Measurements from ENCODE around the gene TRNP1. TPM values are rescaled to one million over a fixed set of nuclear protein-coding genes. Genes with fewer than 3 reads are reported as not detected.
A peak's percentile ranks its signal among the peaks of the same experiment; 100 is the strongest.
"Not testable (repeated sequence)": the region's sequence is repeated elsewhere in the genome, so short reads cannot be mapped to it uniquely, and the experiment has no call there.

The TRNP1 gene
- total RNA-seq, 8 experiments from 2014 or later, result 4.5 to 32.1 (median 15.9) TPM

DNA sequence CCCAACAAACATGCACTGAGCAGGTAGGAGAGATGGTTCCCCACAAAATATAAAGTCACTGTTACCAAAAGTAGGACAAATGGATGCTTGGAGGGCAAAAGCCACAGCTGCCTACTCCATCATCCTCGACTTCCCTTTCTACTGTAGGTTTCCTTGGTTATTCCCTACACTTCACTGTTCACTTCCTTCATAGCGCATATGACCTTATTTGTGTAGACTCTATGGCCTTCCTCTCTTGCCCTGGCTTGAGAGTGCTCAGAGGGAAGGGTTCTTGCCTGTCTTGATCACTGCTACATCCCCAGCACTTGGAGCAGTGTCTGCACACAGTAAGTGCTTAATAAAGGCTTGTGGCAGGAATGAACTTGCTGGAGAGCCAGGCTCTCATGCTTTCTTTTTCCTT is 14.6 kb upstream of the TRNP1 start:
- in situ Hi-C loops (cut with MboI; ENCODE audit: low pct_unique_long_range_greater_than_20kb in 2 of 9, low sequenced_read_pairs in 9 of 9, unreplicated experiment in 9 of 9), result loop anchor here in 1 of 9 experiments (10.0 kb wide), 1 partner anchor 64 kb away; the partner anchor contains the start of gene NR0B2
- H3K27ac ChIP-seq, result no peak overlapping the region
- no peak for ATAC-seq (replicated peaks in 6 of 8)
- 58 to 100% (median 72%) methylated on average over 1 to 2 of the region's 2 CpGs; no CpG with 5 or more reads in 2 of the 10 experiments for WGBS, 10 experiments
- H3K4me3 ChIP-seq, result no peak overlapping the region
- H3K4me1 ChIP-seq (replicated peaks in 1 of 2), result no peaks in the 10 kb centered on the region

DNA sequence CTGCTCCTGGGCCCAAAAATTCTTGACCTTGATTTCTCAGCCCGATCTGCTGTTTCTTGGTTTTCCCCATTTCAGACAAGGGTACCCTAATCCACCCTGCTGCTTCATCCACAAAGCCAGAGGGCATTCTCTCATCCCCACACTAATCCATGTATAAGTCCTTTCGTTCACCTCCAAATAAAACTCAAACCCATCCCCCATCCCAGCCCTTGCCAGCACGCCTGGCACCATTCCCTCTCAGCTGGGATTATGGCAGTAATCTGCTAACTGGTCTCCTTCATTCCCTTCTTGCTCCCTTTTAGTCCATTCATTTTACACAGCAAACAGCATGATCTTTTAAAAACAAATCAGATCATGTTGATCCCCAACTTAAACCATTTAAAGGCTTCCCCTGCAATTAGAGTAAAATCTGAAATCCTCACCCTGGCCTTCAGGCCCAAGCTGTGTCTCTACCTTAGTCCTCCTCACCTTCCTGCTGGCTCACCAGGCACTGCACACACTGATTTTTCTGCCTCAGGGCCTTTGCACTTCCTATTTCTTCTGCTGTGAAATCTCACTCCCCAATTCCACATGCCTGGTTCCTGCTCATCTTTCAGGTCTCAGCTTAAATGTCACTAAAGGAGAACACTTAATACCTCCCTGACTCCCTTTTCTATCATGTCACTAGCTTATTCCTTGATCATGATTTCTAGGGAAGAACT is 12.2 kb upstream of the TRNP1 start:
- no peak for ATAC-seq (replicated peaks in 6 of 8)
- 44 to 100% (median 69%) methylated on average over 1 to 3 of the region's 3 CpGs; no CpG with 5 or more reads in 2 of the 10 experiments for WGBS, 10 experiments
- no peaks in the 10 kb centered on the region for H3K4me1 ChIP-seq (replicated peaks in 1 of 2)
- in situ Hi-C loops (cut with MboI; ENCODE audit: low pct_unique_long_range_greater_than_20kb in 2 of 9, low sequenced_read_pairs in 9 of 9, unreplicated experiment in 9 of 9), result no loop called here
- no peak overlapping the region for H3K27ac ChIP-seq
- H3K4me3 ChIP-seq, result no peak overlapping the region

- in situ Hi-C loops (cut with MboI; ENCODE audit: low pct_unique_long_range_greater_than_20kb in 2 of 9, low sequenced_read_pairs in 9 of 9, unreplicated experiment in 9 of 9), result no loop called here
- ATAC-seq (replicated peaks in 6 of 8), result peak in 1 of 8 experiments; percentile 41
- H3K4me3 ChIP-seq, result no peak overlapping the region
- 22 to 83% (median 64%) methylated on average over 2 to 5 of the region's 5 CpGs; no CpG with 5 or more reads in 1 of the 10 experiments for WGBS, 10 experiments
- H3K27ac ChIP-seq, result no peak overlapping the region
- H3K4me1 ChIP-seq (replicated peaks in 1 of 2), result no peaks in the 10 kb centered on the region
Measured at GRCh38 chr1:26983863-26984262, 9.6 kb upstream of the TRNP1 start.

DNA sequence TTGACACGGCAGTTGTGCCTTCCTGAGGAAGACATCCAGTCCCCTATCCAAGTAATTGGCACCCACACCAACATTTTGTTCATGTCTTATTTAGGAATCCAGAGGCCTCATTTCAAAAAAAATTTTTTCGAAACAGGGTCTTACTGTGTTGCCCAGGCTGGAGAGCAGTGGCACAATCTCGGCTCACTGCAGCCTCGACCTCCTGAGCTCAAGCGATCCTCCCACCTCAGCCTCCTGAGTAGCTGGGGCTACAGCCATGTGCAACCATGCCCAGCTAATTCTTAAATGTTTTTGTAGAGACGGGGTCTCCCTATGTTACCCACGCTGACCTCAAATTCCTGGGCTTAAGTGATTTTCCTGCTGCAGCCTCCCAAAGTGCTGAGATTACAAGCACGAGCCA is 9.2 kb upstream of the TRNP1 start:
- no peak overlapping the region for H3K4me3 ChIP-seq
- in situ Hi-C loops (cut with MboI; ENCODE audit: low pct_unique_long_range_greater_than_20kb in 2 of 9, low sequenced_read_pairs in 9 of 9, unreplicated experiment in 9 of 9), result no loop called here
- H3K4me1 ChIP-seq (replicated peaks in 1 of 2), result no peaks in the 10 kb centered on the region
- ATAC-seq (replicated peaks in 6 of 8), result no peak
- 50 to 90% (median 73%) methylated on average over 1 to 8 of the region's 8 CpGs; no CpG with 5 or more reads in 2 of the 10 experiments for WGBS, 10 experiments
- H3K27ac ChIP-seq, result no peak overlapping the region

GRCh38 chr1:26986658-26987057 is 6.8 kb upstream of the TRNP1 start:
- ATAC-seq (replicated peaks in 6 of 8), result no peak
- in situ Hi-C loops (cut with MboI; ENCODE audit: low pct_unique_long_range_greater_than_20kb in 2 of 9, low sequenced_read_pairs in 9 of 9, unreplicated experiment in 9 of 9), result no loop called here
- Histone ChIP-seq H3K4me1 (replicated peaks in 1 of 2) (peaks cover 0 to 3% of the 10 kb centered on the region in 2 donors), H3K27ac (no peak overlapping the region), H3K4me3 (no peak overlapping the region)
- WGBS, 10 experiments, result 43 to 75% (median 60%) methylated on average over 1 to 2 of the region's 2 CpGs; no CpG with 5 or more reads in 6 of the 10 experiments

DNA sequence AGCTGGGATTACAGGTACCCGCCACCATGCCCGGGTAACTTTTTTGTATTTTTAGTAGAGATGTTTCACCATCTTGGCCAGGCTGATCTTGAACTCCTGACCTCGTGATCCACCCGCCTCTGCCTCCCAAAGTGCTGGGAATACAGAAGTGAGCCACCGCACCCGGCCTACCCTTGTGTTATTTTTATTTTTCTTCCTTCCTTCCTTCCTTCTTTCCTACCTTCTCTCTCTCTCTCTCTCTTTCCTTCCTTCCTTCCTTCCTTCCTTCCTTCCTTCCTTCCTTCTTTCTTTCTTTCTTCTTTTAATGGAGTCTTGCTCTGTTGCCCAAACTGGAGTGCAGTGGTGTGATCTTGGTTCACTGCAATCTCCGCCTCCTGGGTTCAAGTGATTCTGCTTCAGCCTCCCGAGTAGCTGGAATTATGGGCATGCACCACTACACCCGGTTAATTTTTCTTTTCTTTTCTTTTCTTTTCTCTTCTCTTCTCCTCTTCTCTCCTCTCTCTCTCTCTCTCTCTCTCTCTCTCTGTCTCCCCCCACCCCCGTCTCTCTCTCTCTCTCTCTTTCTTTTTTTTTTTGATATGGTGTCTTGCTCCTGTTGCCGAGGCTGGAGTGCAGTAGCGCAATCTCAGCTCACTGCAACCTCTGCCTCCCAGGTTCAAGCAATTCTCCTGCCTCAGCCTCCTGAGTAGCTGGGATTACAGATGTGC is 3.9 kb upstream of the TRNP1 start:
- H3K4me3 ChIP-seq; H3K4me1 ChIP-seq (replicated peaks in 1 of 2); in situ Hi-C loops (cut with MboI; ENCODE audit: low pct_unique_long_range_greater_than_20kb in 2 of 9, low sequenced_read_pairs in 9 of 9, unreplicated experiment in 9 of 9); ATAC-seq (replicated peaks in 6 of 8); H3K27ac ChIP-seq: not testable (repeated sequence)
- WGBS, 10 experiments, result 73 to 100% (median 77%) methylated on average over 2 to 11 of the region's 12 CpGs; no CpG with 5 or more reads in 2 of the 10 experiments

- WGBS, 10 experiments, result 10 to 100% (median 68%) methylated on average over 1 to 5 of the region's 10 CpGs; no CpG with 5 or more reads in 6 of the 10 experiments
- Histone ChIP-seq H3K4me1 (replicated peaks in 1 of 2) (peaks cover 9 to 13% of the 10 kb centered on the region in 2 donors), H3K27ac (no peak overlapping the region), H3K4me3 (no peak overlapping the region)
- in situ Hi-C loops (cut with MboI; ENCODE audit: low pct_unique_long_range_greater_than_20kb in 2 of 9, low sequenced_read_pairs in 9 of 9, unreplicated experiment in 9 of 9), result no loop called here
- ATAC-seq (replicated peaks in 6 of 8), result peak in 1 of 8 experiments; percentile 3
Measured at GRCh38 chr1:26991310-26992116, 2.0 kb upstream of the TRNP1 start.

- Histone ChIP-seq H3K4me1 (replicated peaks in 1 of 2) (peaks cover 13 to 24% of the 10 kb centered on the region in 2 donors), H3K4me3 (peak overlapping the region; percentile 46 to 85 (median 70)), H3K27ac (peak overlapping the region; percentile 36 to 50)
- in situ Hi-C loops (cut with MboI; ENCODE audit: low pct_unique_long_range_greater_than_20kb in 2 of 9, low sequenced_read_pairs in 9 of 9, unreplicated experiment in 9 of 9), result no loop called here
- WGBS, 10 experiments, result 0 to 7% (median 0%) methylated on average over 2 to 5 of the region's 97 CpGs; no CpG with 5 or more reads in 6 of the 10 experiments
- ATAC-seq (replicated peaks in 6 of 8), result peak in 7 of 8 experiments; percentile 3 to 25 (median 13)
Measured at GRCh38 chr1:26994020-26994786, 711 bp downstream of the TRNP1 start.

DNA sequence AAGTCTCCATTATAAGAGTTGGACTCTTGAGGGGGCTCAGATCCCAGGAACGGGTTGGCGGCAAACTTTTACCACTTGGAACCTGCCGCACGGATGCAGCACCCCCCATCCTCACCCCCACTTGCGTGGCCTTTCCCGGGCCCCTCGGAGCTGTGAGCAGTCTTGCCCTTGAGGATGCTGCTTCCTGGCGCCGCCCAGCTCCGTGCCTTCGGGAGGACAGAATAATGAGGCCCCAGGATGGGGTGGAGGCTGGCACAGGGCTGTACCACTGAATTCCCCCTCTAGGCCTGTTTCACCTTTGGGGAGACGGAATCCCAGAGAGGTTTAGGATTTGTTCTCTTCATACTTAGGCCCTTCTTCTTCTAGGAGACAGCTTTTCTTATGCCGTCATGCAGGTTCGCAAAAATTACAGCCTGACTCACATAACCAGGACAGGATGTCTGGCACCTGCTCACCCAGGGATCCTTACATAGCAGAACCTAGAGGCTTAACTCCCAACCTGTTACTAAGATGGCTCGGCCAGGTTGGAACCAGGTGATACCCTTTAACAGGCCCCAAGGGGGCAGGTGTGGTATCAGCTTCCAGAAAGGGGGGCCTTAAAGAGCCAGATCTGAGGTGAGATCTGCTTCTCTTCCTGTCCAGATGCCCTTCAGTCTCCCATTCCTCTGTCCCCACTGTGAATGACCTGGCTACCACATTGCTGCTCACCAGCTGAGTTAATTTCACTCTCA is 1.5 kb downstream of the TRNP1 start:
- Histone ChIP-seq H3K4me1 (replicated peaks in 1 of 2) (peaks cover 20 to 31% of the 10 kb centered on the region in 2 donors), H3K27ac (no peak overlapping the region), H3K4me3 (peak overlapping the region; percentile 46 to 85 (median 70))
- 10 to 50% (median 31%) methylated on average over 1 to 10 of the region's 15 CpGs; no CpG with 5 or more reads in 3 of the 10 experiments for WGBS, 10 experiments
- in situ Hi-C loops (cut with MboI; ENCODE audit: low pct_unique_long_range_greater_than_20kb in 2 of 9, low sequenced_read_pairs in 9 of 9, unreplicated experiment in 9 of 9), result no loop called here
- peak in 3 of 8 experiments; percentile 2 to 6 (median 4) for ATAC-seq (replicated peaks in 6 of 8)

- Histone ChIP-seq H3K4me1 (replicated peaks in 1 of 2) (peaks cover 30 to 42% of the 10 kb centered on the region in 2 donors), H3K27ac (no peak overlapping the region), H3K4me3 (no peak overlapping the region)
- ATAC-seq (replicated peaks in 6 of 8), result no peak
- 0 to 100% (median 90%) methylated on average over 1 of the region's 1 CpG; no CpG with 5 or more reads in 7 of the 10 experiments for WGBS, 10 experiments
- in situ Hi-C loops (cut with MboI; ENCODE audit: low pct_unique_long_range_greater_than_20kb in 2 of 9, low sequenced_read_pairs in 9 of 9, unreplicated experiment in 9 of 9), result no loop called here
Measured at GRCh38 chr1:26996024-26996423, 2.5 kb downstream of the TRNP1 start.

- Histone ChIP-seq H3K4me1 (replicated peaks in 1 of 2) (peaks cover 35 to 46% of the 10 kb centered on the region in 2 donors), H3K4me3 (no peak overlapping the region), H3K27ac (no peak overlapping the region)
- ATAC-seq (replicated peaks in 6 of 8), result no peak
- 0 to 86% (median 68%) methylated on average over 1 to 4 of the region's 4 CpGs; no CpG with 5 or more reads in 6 of the 10 experiments for WGBS, 10 experiments
- in situ Hi-C loops (cut with MboI; ENCODE audit: low pct_unique_long_range_greater_than_20kb in 2 of 9, low sequenced_read_pairs in 9 of 9, unreplicated experiment in 9 of 9), result no loop called here
Measured at GRCh38 chr1:26996665-26997064, 3.2 kb downstream of the TRNP1 start.

Measured in motor neuron (in vitro differentiated cells).